SK-N-SH (cell line): ENCODE measurements around the gene ITGB5. TPM values are rescaled to one million over a fixed set of nuclear protein-coding genes. Genes with fewer than 3 reads are reported as not detected.

ENCODE experiments used
- CTCF ChIA-PET: fragments of 300-600, 350-600 bp; formaldehyde crosslinking; extraction: SDS; loops from one replicate; lab custom pipeline; 2021; lab: Yijun Ruan, JAX
- POLR2A ChIA-PET: fragments of 350-600 bp; sonication (Branson Sonifier 250); formaldehyde crosslinking; extraction: SDS; loops from one replicate; lab custom pipeline; 2020; ENCODE audit warnings: antibody characterized with exemption, inconsistent platforms; lab: Yijun Ruan, JAX
- DNase-seq: peaks from one replicate; pipeline ENCODE4 v3.0.0; 2012
- H2AFZ ChIP-seq: fragments of 200-600 bp; sonication (generic); 2 replicates; pipeline ENCODE4 v1.8.1; 2016; ENCODE audit warnings: antibody characterized with exemption, mild to moderate bottlenecking, low read depth
- H3F3A ChIP-seq: fragments of 200-600 bp; sonication (generic); replicated peaks from 2 replicates; pipeline ENCODE3; 2016; ENCODE audit warnings: antibody characterized with exemption, mild to moderate bottlenecking; ENCODE audit not compliant: insufficient read depth
- H3K27ac ChIP-seq, 2 experiments: fragments of 200-500 bp in 1 of 2; fragments of 200-600 bp in 1 of 2; sonication (Bioruptor generic) in 1 of 2; sonication (generic), shearing (Covaris generic) in 1 of 2; 2 replicates each; pipeline versions ENCODE4 v1.5.1 to v1.6.1; 2014 to 2016; ENCODE audit warnings: low read depth in 2 of 2, inconsistent platforms in 1 of 2, low read length in 1 of 2, mild to moderate bottlenecking in 1 of 2, mixed read lengths in 1 of 2
- H3K27me3 ChIP-seq: fragments of 200-600 bp; sonication (generic), shearing (Covaris generic); 2 replicates; pipeline ENCODE4 v1.6.1; 2016; ENCODE audit warnings: mixed run types; ENCODE audit not compliant: insufficient read depth
- H3K36me3 ChIP-seq, 2 experiments: fragments of 200-500 bp in 1 of 2; fragments of 200-600 bp in 1 of 2; sonication (Bioruptor generic) in 1 of 2; sonication (generic) in 1 of 2; replicated peaks in 1 of 2; 2 replicates each; pipeline versions ENCODE3 to v1.5.1; 2014 to 2016; ENCODE audit warnings: low read length in 1 of 2, mild to moderate bottlenecking in 1 of 2; ENCODE audit not compliant: insufficient read depth in 2 of 2, control insufficient read depth in 1 of 2
- H3K4me1 ChIP-seq, 2 experiments: fragments of 200-500 bp in 1 of 2; fragments of 200-600 bp in 1 of 2; sonication (Bioruptor generic) in 1 of 2; sonication (generic), shearing (Covaris generic) in 1 of 2; 2 replicates each; pipeline versions ENCODE4 v1.5.1 to v1.6.1; 2014 to 2016; ENCODE audit warnings: low read depth in 1 of 2, low read length in 1 of 2, mixed run types in 1 of 2; ENCODE audit not compliant: insufficient read depth in 2 of 2, control insufficient read depth in 1 of 2
- H3K4me2 ChIP-seq: fragments of 200-600 bp; sonication (generic), shearing (Covaris generic); 2 replicates; pipeline ENCODE4 v1.6.1; 2017; ENCODE audit warnings: mixed run types
- H3K4me3 ChIP-seq, 2 experiments: fragments of 200-500 bp in 1 of 2; fragments of 200-600 bp in 1 of 2; sonication (Bioruptor generic) in 1 of 2; sonication (generic), shearing (Covaris generic) in 1 of 2; 2 replicates each; pipeline versions ENCODE4 v1.5.1 to v1.8.1; 2014 to 2016; ENCODE audit warnings: low read depth in 2 of 2, inconsistent platforms in 1 of 2, low read length in 1 of 2, mild to moderate bottlenecking in 1 of 2, mixed read lengths in 1 of 2, moderate library complexity in 1 of 2
- H3K79me2 ChIP-seq: fragments of 200-600 bp; sonication (generic); 2 replicates; pipeline ENCODE4 v1.8.1; 2017; ENCODE audit warnings: mild to moderate bottlenecking; ENCODE audit not compliant: insufficient read depth
- H3K9ac ChIP-seq: fragments of 200-600 bp; sonication (generic); 2 replicates; pipeline ENCODE4 v1.6.1; 2017; ENCODE audit warnings: mixed run types
- H3K9me2 ChIP-seq: fragments of 200-600 bp; sonication (generic); 2 replicates; pipeline ENCODE4 v1.6.1; 2017; ENCODE audit warnings: mixed run types
- H3K9me3 ChIP-seq: fragments of 200-600 bp; sonication (generic); 2 replicates; pipeline ENCODE4 v1.6.1; 2017; ENCODE audit warnings: mixed run types, mild to moderate bottlenecking, moderate library complexity
- H4K20me1 ChIP-seq: fragments of 200-600 bp; sonication (generic); 2 replicates; pipeline ENCODE4 v1.6.1; 2017; ENCODE audit warnings: mild to moderate bottlenecking, mixed run types; ENCODE audit not compliant: insufficient read depth
- EZH2phosphoT487 ChIP-seq: fragments of 200-600 bp; sonication (generic); IDR thresholded peaks from 2 replicates; pipeline ENCODE4 v1.6.1; 2017; ENCODE audit warnings: low read depth, mixed run types, mild to moderate bottlenecking, antibody characterized with exemption, moderate library complexity, borderline replicate concordance
- FOSL2 ChIP-seq: IDR thresholded peaks from 2 replicates; pipeline ENCODE4 v1.4.0; 2012; ENCODE audit warnings: low read depth, mild to moderate bottlenecking, moderate library complexity, borderline replicate concordance
- FOXM1 ChIP-seq: IDR thresholded peaks from 2 replicates; pipeline ENCODE4 v1.4.0; 2012; ENCODE audit warnings: low read depth, mild to moderate bottlenecking
- JUND ChIP-seq: IDR thresholded peaks from 2 replicates; pipeline ENCODE4 v1.4.0; 2012
- POLR2AphosphoS5 ChIP-seq: IDR thresholded peaks from 2 replicates; pipeline ENCODE4 v1.6.1; 2012; ENCODE audit warnings: low read depth, low read length
- RFX5 ChIP-seq: IDR thresholded peaks from 2 replicates; pipeline ENCODE4 v1.6.1; 2012; ENCODE audit warnings: mild to moderate bottlenecking, improper control_type of control experiment, low read length
- RXRA ChIP-seq: IDR thresholded peaks from 2 replicates; pipeline ENCODE4 v1.4.0; 2012; ENCODE audit warnings: low read depth, mild to moderate bottlenecking, borderline replicate concordance
- SIN3A ChIP-seq: IDR thresholded peaks from 2 replicates; pipeline ENCODE4 v1.6.1; 2012; ENCODE audit warnings: low read depth, mild to moderate bottlenecking, low read length, moderate library complexity, borderline replicate concordance
- TAF1 ChIP-seq: IDR thresholded peaks from 2 replicates; pipeline ENCODE4 v1.6.1; 2012; ENCODE audit warnings: low read depth, mild to moderate bottlenecking, low read length, moderate library complexity, borderline replicate concordance
- TCF12 ChIP-seq: IDR thresholded peaks from 2 replicates; pipeline ENCODE4 v1.4.0; 2012
- WGBS: methylation state at CpG from one replicate; pipeline ENCODE4 v1.1.6; 2017; ENCODE audit warnings: low lambda C conversion rate; 5-methylcytosine and 5-hydroxymethylcytosine counted together
- polyA plus RNA-seq, 3 experiments: library from polyadenylated mRNA; depleted of rRNA; stranded (reverse); fragments of >200 nt; gene quantifications; 2 replicates each; pipeline ENCODE4 v1.2.3, GENCODE V29; 2012
- TF ChIP-seq, protein P1 (sequence below): IDR thresholded peaks from 2 replicates; pipeline ENCODE4 v1.6.1; 2012; ENCODE audit warnings: mild to moderate bottlenecking, low read depth, low read length, moderate library complexity
- TF ChIP-seq, protein P2 (sequence below): IDR thresholded peaks from 2 replicates; pipeline ENCODE4; 2012

ITGB5 gene
- polyA plus RNA-seq, 1 of the 3 experiments (the other 2 are of a cell fraction), result 481 TPM

DNA sequence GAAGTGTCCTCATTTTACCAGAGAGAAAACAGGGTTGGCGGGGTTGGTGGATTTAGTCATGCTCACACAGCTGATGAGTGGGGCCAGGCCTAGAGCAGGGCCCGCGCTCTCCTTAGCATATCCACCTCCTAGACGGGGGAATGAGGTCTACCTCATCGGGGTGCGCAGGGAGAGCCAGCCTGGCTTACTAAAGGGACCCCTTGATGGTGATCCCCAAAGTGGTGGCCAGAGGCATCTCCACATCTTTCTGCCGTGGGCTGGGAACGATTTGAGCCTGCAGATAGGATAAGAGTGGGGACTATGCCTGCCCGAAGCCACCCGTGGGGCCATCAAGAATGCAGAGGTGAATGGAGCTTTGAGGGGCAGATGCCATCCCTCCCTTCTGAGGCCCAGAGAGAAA, 87.5 kb downstream of the ITGB5 start:
- ChIA-PET POLR2A (interaction anchor here (1.2 kb wide), 1 partner anchor 36 kb away, joined by 3 read pairs; no protein-coding TSS in a partner anchor), CTCF (interaction anchor here (1.1 to 2.5 kb wide), 4 partner anchors 28 to 102 kb away, joined by 3 to 15 read pairs (median 4); no protein-coding TSS in a partner anchor)
- Histone ChIP-seq H3K9me2 (no peaks in the 10 kb centered on the region), H3F3A (peaks cover 7% of the 10 kb centered on the region), H3K4me3 (no peak overlapping the region), H2AFZ (no peak overlapping the region), H4K20me1 (no peaks in the 10 kb centered on the region), H3K4me1 (peaks cover 9 to 43% of the 10 kb centered on the region in 2 experiments), H3K27ac (peak overlapping the region in 1 of 2 experiments; percentile 85; a peak in 2 of 4 replicates), H3K79me2 (no peaks in the 10 kb centered on the region), H3K27me3 (no peaks in the 10 kb centered on the region), H3K9me3 (no peaks in the 10 kb centered on the region), H3K36me3 (peaks cover 28 to 56% of the 10 kb centered on the region in 2 experiments), H3K9ac (no peak overlapping the region), H3K4me2 (no peak overlapping the region)
- TF ChIP-seq, protein P1, sequence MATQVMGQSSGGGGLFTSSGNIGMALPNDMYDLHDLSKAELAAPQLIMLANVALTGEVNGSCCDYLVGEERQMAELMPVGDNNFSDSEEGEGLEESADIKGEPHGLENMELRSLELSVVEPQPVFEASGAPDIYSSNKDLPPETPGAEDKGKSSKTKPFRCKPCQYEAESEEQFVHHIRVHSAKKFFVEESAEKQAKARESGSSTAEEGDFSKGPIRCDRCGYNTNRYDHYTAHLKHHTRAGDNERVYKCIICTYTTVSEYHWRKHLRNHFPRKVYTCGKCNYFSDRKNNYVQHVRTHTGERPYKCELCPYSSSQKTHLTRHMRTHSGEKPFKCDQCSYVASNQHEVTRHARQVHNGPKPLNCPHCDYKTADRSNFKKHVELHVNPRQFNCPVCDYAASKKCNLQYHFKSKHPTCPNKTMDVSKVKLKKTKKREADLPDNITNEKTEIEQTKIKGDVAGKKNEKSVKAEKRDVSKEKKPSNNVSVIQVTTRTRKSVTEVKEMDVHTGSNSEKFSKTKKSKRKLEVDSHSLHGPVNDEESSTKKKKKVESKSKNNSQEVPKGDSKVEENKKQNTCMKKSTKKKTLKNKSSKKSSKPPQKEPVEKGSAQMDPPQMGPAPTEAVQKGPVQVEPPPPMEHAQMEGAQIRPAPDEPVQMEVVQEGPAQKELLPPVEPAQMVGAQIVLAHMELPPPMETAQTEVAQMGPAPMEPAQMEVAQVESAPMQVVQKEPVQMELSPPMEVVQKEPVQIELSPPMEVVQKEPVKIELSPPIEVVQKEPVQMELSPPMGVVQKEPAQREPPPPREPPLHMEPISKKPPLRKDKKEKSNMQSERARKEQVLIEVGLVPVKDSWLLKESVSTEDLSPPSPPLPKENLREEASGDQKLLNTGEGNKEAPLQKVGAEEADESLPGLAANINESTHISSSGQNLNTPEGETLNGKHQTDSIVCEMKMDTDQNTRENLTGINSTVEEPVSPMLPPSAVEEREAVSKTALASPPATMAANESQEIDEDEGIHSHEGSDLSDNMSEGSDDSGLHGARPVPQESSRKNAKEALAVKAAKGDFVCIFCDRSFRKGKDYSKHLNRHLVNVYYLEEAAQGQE, result no peak
- TF ChIP-seq FOXM1 (no peak), EZH2phosphoT487 (no peak), SIN3A (no peak), TCF12 (no peak), TAF1 (no peak), RXRA (no peak), RFX5 (no peak)
- TF ChIP-seq, protein P2, sequence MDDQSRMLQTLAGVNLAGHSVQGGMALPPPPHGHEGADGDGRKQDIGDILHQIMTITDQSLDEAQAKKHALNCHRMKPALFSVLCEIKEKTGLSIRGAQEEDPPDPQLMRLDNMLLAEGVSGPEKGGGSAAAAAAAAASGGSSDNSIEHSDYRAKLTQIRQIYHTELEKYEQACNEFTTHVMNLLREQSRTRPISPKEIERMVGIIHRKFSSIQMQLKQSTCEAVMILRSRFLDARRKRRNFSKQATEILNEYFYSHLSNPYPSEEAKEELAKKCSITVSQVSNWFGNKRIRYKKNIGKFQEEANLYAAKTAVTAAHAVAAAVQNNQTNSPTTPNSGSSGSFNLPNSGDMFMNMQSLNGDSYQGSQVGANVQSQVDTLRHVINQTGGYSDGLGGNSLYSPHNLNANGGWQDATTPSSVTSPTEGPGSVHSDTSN, result no peak
- no peak for DNase-seq
- 96% methylated on average over 4 of the region's 10 CpGs for WGBS

DNA sequence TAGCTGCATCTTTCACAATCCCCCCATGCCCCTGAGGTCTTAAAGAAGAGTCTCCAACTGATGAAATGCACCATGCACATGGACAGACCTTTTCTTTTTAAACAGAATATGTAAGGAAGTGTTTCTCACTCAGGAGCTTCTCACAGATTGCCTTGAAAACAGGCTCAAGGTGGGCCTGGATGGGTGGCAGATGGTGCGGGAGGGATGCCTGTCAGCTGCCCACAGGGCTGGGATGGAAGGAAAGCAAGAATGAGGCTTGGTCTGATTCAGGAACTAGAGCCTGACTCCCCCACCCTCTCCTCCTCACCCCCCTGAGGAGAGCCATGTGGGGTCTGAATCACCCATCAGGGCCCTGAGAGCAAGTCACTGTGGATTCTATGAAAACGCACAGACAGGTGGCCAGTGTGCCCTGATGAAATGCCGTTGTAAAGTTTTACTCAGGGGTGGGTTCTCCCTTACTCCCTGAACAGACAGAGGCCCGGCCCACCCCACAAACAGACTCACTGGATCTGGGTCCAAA, 89.7 kb downstream of the ITGB5 start:
- Histone ChIP-seq H2AFZ (no peak overlapping the region), H3K4me3 (no peak overlapping the region), H3K9ac (no peak overlapping the region), H3K79me2 (no peaks in the 10 kb centered on the region), H3K27ac (peak overlapping the region in 1 of 2 experiments; percentile 43; a peak in 1 of 4 replicates), H4K20me1 (no peaks in the 10 kb centered on the region), H3K36me3 (peaks cover 36 to 58% of the 10 kb centered on the region in 2 experiments), H3K9me3 (no peaks in the 10 kb centered on the region), H3K9me2 (no peaks in the 10 kb centered on the region), H3K4me1 (peaks cover 15 to 48% of the 10 kb centered on the region in 2 experiments), H3K4me2 (no peak overlapping the region), H3K27me3 (no peaks in the 10 kb centered on the region), H3F3A (peaks cover 7% of the 10 kb centered on the region)
- no peak for DNase-seq
- TF ChIP-seq POLR2AphosphoS5, result no peak
- TF ChIP-seq JUND, result no peak
- 0 out of 2 replicates have a peak, but pooled peaks have one; percentile 4 for TF ChIP-seq FOSL2
- ChIA-PET CTCF (interaction anchor here (1.0 to 2.1 kb wide), 5 partner anchors 9 to 104 kb away, joined by 3 to 7 read pairs (median 3); no protein-coding TSS in a partner anchor), POLR2A (no interaction called here)
- 86% methylated on average over 4 of the region's 4 CpGs for WGBS
